DMS153 treated with DMSO at 0.1 percent for 48 hours (cell line): ENCODE measurements around the gene ADGRF1.
A peak's percentile ranks its signal among the peaks of the same experiment; 100 is the strongest.

Experiments used
- DNase-seq: peaks from one replicate; lab custom pipeline; 2025; ENCODE audit not compliant: unreplicated experiment; lab: John Stamatoyannopoulos, UW

Gene ADGRF1

DNA sequence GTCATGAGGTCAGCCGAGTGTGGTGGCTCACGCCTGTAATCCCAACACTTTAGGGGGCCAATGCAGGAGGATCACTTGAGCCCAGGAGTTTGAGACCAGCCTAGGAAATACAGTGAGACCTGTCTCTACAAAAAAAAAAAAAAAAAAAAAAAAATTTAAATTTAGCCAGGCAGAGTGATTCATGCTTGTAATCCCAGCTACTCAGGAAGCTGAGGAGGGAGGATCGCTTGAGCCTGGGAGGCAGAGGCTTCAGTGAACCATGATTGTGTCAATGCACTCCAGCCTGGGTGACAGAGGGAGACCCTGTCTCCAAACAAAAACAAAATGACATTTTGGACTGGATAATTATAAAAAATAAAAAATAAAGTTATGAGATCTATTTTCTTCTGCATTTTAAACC lies 56.2 kb downstream of the ADGRF1 start:
- DNase-seq: no peak

DNA sequence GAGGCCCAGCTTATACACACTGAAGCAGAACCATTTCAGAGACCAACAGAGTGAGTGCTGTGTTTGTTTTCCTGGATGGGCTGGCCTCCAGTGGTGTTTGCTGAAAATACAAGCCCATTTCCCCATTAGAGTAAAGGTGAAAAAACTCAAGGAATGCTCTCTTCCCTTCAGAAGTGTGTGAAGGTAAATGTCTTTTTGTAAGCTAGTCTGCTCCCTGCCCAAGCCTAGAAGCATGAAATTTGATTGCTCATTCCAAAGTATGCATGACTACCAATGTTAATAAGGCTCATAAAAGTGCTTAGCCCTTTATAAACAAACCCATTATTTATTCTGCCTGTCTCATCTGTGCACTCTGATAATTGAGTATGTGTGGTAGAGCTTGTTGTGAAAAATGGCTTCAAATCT lies 59.1 kb downstream of the ADGRF1 start:
- DNase-seq: no peak

DNA sequence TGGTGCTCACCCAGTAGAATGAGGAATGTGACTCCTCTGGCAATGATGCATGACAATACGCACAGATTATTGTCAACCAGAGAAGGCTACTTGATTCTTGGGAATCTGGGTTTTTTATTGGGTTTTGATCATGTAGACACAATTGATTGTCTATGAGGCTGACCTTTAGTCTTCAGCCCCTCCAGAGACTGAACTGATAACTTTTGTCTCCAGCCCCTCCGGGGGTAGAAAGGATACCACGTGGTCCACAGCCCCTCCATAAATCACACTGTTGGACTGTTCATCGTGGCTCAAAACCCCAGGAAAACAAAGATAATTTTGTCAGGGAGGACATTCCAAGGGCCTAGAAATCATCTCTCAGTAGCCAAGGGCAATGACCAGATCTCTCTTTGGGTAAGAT lies 62.9 kb downstream of the ADGRF1 start:
- DNase-seq: no peak

DNA sequence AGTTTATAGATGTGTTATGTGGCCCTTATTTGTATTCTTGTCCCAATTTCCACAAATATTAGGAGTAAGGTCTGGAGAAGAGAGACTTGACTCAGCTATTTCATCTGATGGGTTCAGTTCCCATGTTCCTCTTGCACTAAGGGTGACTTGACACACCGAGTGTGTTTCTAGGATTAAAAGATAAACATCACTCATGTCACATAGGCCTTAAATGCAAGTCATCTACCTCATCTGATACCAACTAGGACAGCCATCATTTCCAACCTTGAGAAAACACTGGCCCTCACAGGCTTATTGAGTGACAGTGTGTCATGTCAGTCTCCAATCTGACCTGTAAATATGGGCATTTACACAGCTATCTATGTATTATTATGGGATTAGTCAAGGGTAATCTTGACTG lies 67.3 kb downstream of the ADGRF1 start:
- no peak for DNase-seq

DNA sequence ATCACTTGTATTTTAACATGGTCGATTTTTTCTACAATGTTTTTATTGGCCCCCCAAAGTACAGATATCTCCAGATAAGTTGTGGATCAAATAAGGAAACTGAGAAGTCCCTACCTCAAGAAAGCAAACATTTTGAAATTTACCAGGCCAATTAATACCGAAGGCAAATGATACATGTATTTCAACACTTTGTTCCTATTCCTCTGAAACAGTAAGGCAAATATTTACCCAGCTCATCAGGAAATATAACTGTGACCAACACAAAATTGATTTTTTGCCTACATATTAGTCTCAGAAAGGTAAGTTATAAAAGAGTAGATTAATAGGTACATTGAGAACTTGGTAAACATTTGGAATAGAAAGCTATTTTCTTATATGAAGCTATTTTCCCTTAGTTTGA lies 69.1 kb downstream of the ADGRF1 start:
- no peak for DNase-seq

DNA sequence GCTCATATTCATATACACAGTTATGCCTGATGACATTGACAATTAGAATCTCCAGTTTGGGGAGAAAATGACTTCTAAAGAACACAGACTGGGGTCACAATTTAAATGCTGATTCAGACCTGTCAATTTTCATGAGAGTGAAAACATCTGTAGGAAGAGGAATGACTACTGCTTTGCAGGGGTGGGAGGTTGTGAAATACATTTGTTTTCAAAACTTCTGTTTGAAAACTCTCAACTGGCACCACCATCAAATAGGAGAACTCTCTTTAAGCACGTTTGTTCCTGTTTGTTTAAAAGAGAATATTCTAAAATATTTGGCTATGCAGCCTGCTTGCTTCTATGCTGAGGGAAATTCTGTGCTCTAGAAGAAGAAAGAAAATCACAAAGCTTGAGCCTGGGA lies 69.6 kb downstream of the ADGRF1 start:
- DNase-seq: no peak

DNA sequence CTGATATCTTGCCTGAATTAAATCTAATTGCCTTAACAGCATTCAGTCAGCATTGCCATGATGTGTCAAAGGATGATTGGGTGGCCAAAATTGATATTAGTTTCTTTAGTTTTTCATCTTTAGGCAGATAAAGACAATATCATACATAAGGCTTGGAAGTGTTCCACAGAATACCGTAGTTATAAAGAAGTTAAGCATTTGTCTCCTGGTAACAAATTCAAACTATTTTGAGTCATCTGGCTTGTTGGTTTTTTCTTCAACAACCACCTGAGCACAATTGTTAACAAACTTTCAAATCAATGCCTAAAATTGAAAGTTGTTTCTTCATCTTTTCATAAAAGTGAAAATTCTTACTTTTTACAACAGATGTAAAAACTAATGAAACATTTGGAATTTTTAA lies 72.9 kb downstream of the ADGRF1 start:
- DNase-seq: no peak

DNA sequence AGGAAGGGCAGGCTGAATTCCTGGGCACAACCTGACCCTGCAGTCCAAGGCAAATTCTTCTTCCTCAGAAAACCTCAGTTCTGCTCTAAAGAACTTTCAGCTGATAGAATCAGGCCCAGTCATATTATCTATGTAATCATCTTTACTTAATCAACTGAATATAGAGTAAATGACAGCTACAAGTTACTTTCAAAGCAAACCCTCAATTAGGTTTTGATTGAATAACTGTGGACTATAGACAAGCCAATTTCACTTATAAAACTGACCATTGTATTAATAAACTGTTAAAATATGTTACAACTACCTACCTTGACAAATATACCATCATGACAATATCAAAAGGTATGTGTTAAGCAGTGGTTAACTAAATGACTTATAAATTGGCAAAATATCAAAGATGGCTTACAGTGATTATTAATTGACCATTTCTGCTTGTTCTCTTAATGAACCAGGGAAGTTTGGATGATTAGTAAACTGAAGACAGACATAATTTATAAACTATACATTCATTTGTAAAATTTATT lies 74.2 kb downstream of the ADGRF1 start:
- no peak for DNase-seq

DNA sequence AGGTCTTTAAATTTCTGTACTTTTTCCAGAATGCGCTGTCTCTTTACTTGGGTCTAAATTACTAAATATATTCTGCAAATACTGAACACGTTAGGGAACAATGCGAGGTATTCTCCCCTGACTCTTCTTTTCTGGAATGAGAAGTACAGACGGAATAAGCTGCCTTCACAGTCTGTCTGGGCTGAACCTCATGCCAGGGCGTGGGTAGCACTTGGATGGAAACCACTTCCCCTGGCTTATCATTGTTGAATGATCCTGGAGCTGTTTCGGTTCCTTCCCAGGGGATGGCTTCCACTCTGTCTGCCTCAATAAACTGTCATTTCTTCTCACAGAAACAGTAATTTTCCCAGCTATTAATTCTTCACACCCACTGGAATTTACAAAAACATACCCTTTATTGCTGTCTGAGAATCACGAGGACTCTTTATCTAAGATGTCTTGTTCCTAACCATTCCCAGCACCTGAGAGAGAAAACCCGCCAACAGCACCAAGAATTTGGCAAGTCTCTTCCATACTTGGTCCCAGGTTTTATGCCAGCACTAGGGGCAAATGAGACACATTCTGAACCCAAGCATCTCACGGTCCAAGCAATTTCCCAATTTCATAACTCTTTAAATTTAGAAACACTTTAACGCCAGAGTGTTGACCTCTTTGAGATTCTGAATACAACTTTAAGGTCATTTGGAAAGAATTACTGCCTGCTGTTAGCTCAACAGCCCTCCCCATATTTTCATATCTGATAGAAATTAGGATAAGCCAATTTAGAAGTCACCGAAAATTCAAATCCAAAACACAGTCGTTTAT lies 77.2 kb downstream of the ADGRF1 start:
- no peak for DNase-seq

DNA sequence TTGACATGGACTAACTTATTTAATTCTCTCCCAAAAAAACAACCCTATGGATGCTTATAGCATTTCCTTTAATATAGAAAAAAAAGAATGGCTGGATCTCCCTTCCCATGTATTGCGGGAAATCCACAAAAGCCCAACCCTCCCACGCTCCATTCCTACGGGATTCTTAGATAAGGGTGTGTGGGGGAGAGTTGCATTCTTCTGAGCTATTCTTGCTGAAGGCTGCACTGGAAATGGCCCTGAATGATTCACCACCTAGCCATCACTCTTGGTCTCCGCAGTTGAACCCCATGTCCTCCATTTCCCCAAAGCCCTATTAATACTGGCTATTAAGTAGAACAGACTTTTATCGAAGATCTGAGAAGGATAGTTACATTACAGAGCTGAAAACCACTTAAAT lies 78.5 kb downstream of the ADGRF1 start:
- DNase-seq: no peak

DNA sequence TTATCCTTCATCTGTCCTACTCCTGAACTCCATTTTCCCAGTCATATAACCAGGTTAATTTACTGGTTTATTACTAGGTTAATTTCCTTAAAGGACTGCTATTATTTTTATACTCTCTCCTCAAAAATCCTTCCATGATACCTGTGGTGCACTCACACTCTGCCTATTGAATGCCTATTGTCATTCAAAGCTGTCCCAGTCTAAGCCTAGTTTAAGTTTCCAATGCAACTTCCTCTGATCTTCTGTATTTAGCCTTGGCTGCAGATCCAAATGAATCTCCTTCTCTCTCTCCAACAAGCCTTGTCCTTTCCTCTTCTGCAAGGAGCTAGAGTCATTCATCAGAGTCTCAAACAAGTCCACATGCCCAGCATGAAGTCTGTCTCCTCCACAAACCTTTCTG lies 79.1 kb downstream of the ADGRF1 start:
- DNase-seq: no peak

DNA sequence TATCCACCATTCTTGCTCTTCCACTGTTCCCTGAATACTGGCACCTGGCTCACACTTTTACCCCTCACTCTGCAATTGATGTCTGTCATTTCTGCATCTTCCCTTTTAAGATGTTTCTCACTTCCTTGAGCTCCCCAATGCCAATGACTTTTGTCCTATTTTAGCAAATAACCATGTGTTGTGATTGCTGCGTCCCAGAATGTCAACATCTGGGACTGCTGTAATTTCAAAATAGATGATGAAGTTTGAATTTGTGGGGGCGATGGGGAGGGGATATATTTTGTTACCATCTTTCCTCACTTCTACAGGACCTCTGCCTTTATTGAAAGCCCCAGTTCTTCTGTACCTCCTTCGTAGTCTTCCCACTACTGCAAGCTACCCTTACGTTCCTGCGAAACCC lies 80.4 kb downstream of the ADGRF1 start:
- DNase-seq: no peak

DNA sequence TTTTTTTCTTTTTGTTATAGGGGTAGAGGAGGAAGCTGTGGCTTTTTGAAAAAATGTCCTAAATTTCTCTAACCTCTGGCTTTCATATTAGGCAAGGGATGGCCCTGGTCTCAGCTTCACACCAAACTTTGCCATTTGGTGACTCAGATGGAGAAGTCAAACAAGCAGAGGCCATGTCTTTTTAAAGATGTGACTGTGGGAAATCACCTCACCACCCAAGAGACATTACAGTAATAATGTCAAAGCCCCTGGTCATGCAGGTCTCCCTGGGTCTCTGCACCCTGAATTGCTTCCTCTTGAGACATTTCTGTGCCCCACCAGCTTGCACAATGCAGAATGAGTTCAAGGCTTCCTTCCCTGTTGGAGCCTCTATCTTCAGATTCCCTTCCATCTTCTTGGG lies 80.9 kb downstream of the ADGRF1 start:
- no peak for DNase-seq

DNA sequence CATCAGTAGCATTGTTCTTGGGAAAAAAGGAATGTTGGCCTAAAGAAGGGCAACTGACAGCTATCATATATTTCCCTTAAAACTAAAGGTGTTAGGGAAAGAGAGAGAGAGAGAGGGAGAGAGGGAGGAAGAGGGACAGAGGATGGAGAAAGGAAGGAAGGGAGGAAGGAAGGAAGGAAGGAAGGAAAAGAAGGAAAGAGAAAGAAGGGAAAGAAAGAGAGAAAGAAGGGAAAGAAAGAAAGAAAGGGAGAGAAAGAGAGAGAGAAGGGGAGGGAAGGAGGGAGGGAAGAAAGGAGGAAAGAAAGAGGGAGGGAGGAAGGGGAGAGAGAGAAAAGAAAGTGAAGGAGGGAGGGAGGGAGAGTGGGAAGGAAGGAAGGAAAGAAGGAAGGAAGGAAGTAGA lies 82.7 kb downstream of the ADGRF1 start:
- no peak for DNase-seq

DNA sequence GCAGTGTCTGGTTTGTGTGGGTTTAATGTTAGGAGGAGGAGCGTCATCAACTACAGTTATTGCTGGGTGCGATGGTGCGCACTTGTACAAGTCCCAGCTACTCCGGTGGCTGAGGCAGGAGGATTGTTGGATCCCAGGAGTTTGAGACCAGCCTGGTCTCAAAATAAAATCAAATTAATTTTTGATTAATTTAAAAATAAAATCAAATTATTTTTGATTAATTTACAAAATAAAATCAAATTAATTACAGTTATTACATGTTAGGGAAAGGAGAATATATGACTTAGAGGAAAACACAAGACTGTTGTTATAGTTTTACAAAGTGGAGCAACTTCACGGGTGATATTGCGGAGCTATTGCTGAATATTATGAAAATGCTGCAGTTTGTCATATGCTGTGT lies 85.7 kb downstream of the ADGRF1 start:
- DNase-seq: no peak

DNA sequence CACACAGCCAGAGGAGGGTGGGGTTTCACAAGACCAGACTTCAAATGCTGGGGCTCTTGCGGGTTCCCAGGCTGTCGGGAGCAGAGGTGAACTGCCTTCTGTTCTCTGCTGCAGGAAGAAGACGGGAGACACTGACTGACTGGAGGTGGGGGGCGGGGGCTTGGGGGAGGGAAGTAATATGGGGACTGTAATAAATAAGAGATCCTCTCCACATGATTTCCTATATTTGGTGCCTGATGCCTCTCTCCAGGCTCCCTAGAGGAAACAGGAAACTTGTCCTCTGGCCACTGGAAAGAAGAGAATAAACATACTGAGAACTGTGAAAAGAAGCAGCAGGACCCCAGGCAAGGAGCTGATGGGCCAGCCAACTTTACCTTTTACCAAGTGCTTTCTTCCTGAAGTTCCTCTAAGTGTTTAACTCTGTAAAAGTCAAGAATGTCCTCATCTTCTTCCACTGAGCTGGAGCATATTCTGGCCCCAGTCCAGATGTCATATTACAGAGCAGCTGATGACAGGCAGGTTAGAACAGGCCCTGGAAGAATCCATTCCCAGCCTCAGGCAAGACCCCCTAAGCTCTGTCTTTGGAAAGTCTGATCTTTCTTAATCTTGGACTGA lies 87.2 kb downstream of the ADGRF1 start:
- DNase-seq: peak; percentile 45

DNA sequence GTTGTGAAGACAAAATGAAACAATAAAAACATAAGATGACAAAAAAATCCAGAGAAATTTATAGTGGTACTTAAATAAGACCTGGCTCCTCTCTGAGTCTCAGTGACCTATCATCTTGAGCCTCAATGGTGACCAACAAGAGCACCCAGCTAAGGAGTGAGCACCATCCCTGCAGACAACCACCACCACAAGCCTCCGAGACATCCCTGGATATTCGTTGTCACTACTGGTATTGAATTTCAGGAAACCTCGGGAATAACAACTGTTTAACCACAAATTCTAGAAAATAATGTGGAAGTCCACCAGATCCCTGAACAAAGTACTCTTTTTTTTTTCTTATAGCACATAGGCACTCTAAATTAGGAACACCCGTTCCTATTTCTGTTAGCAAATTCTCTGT lies 88.2 kb downstream of the ADGRF1 start:
- no peak for DNase-seq

DNA sequence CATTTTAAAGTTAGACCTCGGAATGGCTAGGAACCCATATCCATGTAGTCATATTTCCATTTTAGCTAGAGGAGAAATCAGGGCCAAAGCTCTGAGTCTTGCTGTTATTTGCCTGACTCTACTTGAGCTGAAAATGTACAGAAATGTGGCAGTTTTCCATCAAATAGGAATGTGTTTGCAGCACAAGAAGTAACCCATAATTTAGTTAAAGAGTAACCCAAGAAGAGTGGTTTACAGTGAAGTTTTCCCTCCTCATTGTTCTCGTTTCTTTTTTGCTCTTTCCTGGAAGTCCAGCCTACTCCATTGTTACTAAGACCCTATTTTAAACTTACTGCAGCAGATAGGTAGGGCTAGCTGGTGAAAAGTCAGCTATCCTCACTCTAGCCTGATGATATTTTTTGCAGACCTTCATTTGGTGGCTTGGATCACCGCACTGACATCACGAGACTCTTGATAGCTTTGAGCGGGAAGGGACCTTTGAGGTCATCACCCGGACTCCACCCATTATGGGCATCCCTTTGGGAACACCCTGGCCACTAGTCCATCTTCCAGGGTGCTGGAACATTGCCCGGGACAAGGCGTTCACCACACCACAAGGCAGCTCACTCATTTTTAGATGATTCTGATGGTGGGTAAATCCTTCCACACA lies 92.4 kb downstream of the ADGRF1 start:
- no peak for DNase-seq

DNA sequence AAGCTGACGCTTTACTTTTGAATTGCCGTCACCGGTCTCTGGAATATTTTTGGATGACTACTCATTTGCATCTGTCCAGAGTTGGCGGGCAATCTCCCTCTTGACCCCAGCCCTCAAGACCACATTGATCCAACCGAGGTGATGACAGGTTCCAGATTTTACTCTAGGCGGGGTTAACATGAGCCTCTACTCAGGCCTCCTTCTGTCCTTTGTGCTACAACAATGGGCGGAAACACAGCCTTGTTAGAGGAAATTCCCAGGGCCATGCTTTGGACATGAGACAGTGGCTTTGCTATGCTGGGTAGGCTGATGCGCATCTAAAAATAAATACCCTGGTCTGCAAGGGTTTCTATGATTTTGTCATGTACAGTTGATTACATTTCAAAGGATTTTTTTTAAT lies 93.4 kb downstream of the ADGRF1 start:
- DNase-seq: no peak
